Body of pancreas (tissue), 4 donors: ENCODE data around the gene INPP5J.

Experiments
- CTCF ChIP-seq, 7 experiments: fragments of 450-650 bp in 4 of 7; fragments of 200-600 bp in 3 of 7; sonication (generic) in 3 of 7; IDR thresholded peaks; one replicate each; pipeline ENCODE4 v1.5.1; 2016 to 2019; ENCODE audit warnings: antibody characterized with exemption in 7 of 7
- POLR2A ChIP-seq, 3 donors: fragments of 450-650 bp; IDR thresholded peaks; one replicate each; pipeline ENCODE4 v1.6.1; 2016; ENCODE audit warnings: antibody characterized with exemption in 3 of 3, mild to moderate bottlenecking in 2 of 3

GRCh38 chr22:31118046-31118820 is 4.5 kb upstream of the INPP5J start:
- TF ChIP-seq CTCF (IDR thresholded peaks at IDR 0.05) (no peak), POLR2A (IDR thresholded peaks at IDR 0.05) (no peak)
